GM18519 (cell line): ENCODE measurements around the gene COQ7.

Experiments used
- ATAC-seq: cut with Tn5 transposase; IDR thresholded peaks from one replicate; pipeline ENCODE4 v1.9.1; 2021; ENCODE audit warnings: mild to moderate bottlenecking, moderate library complexity; ENCODE audit not compliant: unreplicated experiment, low FRiP score

COQ7 gene

DNA sequence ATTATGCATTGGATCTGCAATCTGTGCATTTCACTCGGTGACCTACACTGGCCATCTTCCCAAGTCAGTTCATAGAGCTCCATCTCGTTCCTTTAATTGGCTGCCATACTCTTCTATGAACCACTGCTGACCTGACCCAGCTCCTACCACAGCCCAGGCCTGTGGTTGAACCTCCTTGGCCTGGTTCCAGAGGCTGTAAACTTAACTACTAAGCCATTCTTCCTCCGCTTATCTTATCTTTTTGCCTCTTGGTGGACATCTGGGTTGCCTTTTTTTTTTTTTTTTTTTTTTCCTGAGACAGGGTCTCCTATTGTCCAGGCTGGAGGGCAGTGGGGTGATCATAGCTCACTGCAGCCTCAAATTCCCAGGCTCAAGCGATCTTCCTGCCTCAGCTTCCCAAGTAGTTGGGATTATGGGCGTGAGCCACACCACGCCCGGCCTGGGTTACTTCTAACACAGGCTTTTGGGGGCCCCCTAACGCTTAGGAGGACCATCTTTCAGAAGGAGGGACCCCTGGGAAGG, 18.3 kb downstream of the COQ7 start:
- ATAC-seq = no peak

GRCh38 chr16:19086322-19087199, 19.1 kb downstream of the COQ7 start:
- ATAC-seq = no peak

DNA sequence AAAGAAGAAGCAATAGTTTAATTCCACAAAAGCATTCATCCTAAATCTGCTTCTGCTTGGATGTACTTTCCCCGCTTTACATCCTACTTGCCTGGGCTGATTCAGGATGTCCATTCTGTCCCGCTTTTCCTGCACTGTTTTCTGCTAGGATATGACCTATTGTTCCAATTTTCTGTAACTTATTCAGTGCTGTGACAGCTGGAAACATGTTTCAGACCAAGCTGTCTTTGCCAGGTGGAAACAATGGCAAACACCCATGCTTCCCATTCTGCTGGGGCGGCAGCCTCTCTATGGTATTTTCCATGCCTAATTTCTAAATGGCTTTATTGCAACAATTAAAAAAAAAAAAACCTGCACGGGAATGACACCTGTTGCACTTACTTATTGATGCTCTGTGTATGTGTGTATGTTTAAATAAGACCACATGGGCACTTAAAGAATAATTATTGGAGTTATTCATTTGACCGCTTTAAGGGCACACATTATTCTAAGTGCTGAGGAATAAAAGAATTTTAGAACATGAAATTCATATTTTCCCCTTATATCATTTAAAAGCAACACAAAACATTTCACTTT, 21.0 kb downstream of the COQ7 start:
- no peak for ATAC-seq

- no peak for ATAC-seq
Measured at GRCh38 chr16:19089410-19089955, 22.1 kb downstream of the COQ7 start.

DNA sequence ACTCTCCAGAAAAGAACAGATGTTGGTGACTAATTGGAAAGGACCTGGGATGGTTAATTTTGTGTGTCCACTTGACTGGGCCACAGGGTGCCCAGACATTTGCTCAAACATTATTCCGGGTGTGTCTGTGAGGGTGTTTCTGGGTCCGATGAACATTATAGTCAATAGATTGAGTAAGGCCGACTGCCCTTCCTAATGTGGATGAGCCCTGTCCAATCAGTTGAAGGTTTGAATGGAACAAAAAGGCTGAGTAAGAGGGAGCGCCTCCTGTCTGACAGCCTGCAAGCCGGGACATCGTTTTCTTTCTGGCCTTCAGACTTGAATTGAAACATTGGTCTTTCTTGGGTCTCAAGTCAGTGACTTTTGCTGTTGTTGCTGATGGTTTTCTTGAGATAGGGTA, 23.5 kb downstream of the COQ7 start:
- ATAC-seq = no peak

DNA sequence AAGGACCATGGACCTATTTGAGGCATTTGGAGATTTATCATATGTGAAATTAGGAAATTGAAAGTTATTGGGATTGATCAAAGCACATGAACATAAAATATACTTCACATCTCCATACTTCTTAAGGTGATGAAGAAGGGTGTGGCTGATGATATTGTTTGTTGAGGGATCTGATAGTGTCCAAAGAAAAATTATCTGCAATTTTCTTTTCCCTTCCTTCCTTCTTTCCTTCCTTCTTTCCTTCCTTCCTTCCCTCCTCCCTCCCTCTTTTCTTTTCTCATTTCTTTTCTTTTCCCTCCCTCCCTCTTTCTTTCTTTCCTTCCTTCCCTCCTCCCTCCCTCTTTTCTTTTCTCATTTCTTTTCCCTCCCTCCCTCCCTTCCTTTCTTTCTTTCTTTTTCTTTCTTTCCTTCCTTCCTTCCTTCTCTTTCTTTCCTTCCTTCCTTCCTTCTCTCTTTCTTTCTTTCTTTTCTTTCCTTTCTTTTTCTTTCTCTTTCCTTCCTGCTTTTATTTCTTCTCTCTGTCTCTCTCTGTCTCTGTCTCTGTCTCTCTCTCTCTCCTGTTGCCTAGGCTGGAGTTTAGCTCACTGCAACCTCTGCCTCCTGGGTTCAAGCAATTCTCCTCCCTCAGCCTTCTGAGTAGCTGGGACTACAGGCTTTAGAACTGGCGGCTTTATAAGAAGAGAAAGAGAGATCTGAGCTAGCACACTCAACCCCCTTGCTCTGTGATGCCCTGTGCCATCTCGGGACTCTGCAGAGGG, 25.4 kb downstream of the COQ7 start:
- no peak for ATAC-seq

GRCh38 chr16:19093631-19094541, 26.5 kb downstream of the COQ7 start:
- no peak for ATAC-seq

DNA sequence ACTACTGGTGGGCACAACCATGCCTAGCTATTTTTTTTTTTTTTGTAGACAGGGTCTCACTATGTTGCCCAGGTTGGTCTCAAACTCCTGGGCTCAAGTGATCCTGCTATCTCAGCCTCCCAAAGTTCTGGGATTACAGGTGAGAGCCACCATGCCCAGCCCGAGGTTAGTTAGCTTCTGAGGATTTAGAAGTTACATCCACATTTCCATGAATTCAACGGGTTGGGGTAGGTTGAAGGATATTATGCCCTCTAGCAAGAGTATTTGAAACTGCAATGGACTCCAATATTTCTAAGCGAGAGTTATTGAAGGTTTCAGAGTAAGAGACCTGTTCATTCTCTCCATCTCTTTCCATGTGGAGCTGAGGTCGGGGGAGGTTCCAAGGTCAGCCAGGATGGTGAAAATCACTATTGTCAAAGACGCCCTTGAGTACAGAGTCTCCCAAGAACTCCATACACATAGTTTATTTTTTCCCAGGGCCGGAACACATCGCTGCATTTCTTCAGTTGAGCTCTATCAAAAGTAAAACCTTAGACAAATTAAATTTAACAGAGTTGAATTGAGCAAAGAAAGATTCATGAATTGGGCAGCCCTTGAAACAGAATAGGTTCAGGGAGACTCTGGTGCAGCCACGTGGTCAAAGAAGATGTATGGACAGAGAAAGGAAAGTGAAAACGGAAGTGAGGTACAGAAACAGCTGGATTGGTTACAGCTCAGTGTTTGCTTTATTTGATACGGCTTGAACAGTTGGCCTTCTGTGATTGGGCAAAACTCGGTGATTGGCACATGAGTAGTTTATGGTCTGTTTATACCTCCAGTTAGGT, 27.3 kb downstream of the COQ7 start:
- ATAC-seq = no peak

GRCh38 chr16:19095654-19096053, 28.2 kb downstream of the COQ7 start:
- ATAC-seq = no peak

- ATAC-seq = no peak
Measured at GRCh38 chr16:19098173-19098572, 30.8 kb downstream of the COQ7 start.

GRCh38 chr16:19102187-19102872, 34.9 kb downstream of the COQ7 start:
- ATAC-seq = no peak

- no peak for ATAC-seq
Measured at GRCh38 chr16:19104607-19105006, 37.2 kb downstream of the COQ7 start.

DNA sequence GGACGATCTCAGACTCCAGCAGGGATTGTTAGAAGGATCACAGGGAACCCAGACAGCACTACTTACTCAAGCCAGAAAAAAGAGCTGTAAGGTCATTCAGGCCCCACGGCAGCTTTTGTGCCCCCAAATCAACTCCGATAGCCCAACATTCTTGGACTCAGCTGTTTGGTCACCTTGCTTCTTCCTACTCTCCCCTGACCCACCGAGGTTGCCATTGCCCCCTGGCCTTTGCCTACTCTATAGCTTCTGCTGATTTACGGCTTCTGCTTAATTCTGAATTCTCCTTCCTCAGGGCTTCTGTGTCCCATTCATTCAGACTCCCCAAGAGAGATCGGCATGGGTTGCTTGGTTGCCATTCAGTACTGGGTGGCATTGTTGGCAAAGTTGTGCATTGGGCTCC, 37.7 kb downstream of the COQ7 start:
- no peak for ATAC-seq

DNA sequence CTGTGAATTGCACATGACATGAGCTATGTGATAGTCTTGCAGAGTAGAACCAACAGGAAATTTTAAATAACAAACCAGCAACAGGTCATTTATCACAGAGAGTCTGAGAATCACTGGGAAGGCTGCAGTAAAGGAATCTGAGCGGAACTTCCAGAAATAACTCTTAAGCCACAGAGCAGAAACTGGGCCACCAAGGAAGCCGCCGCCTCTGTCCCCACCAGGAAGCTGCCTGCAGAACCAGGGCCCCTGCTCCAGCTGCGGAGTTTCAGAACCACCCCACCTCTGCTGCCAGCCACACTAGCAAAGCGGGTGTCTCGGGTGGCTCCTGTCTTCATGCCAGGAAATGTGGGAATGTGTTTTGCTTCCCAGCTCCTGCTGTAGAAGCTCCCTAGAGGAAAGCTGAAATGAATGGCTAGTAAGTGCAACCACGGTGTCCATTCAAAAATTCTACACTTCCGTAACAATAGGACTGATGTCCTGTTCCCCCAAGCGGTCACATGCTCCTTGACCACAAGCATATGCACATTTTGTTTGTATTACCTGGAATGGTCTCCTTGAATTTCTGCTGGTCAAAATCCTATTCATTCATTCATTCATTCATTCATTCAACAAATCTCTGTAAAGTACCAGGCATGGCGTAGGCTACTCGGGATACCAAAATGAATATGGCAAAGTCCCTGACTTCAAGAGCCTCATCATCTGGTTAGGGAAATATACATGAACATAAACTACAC, 38.6 kb downstream of the COQ7 start:
- ATAC-seq = no peak

GRCh38 chr16:19106625-19107020, 39.2 kb downstream of the COQ7 start:
- ATAC-seq = no peak

DNA sequence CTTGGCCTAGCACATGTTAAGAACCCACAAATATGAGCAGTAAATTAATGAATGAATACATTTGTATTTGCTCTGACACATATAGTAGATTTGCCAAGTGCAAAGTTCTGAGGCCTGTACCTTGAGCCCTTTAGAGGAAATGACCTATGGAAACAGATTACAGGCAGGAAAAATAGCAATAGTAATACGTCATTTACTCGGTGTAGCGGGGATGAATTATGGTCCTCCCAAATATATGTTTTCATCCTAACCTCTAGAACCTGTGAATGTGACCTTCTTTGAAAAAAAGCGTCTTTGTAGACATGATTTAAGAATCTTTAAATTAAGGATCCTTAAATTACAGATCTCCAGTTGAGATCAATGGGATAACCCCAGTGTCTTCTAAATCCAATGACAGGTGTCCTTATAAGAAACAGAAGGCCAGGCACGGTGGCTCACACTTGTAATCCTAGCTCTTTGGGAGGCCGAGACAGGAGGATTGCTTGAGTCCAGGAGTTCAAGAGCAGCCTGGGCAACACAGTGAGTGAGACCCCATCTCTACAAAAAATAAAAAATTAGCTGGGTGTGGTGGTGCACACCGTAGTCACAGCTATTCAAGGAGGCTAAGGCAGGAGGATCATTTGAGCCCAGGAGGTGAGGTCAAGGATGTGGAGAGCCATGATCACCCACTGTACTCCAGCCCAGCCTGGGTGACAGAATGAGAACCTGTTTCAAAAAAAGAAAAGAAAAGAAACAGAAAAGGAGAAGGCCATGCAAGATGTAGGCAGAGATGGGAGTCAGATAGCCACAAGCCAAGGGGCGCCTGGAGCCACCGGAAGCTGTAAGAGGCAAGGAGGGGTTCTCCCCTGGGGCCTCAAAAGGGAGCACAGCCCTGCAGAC, 41.2 kb downstream of the COQ7 start:
- no peak for ATAC-seq

- no peak for ATAC-seq
Measured at GRCh38 chr16:19109288-19109664, 41.9 kb downstream of the COQ7 start.
